ENCODE measurements around the gene TRIM39. TPM values are rescaled to one million over a fixed set of nuclear protein-coding genes. Genes with fewer than 3 reads are reported as not detected.
"Not testable (repeated sequence)": the region's sequence is repeated elsewhere in the genome, so short reads cannot be mapped to it uniquely, and the experiment has no call there.

Gene TRIM39
- total RNA-seq (2014; rRNA removed; shearing (Covaris generic); ENCODE audit: low replicate concordance), result 16.2 and 22.1 TPM in 2 replicates

DNA sequence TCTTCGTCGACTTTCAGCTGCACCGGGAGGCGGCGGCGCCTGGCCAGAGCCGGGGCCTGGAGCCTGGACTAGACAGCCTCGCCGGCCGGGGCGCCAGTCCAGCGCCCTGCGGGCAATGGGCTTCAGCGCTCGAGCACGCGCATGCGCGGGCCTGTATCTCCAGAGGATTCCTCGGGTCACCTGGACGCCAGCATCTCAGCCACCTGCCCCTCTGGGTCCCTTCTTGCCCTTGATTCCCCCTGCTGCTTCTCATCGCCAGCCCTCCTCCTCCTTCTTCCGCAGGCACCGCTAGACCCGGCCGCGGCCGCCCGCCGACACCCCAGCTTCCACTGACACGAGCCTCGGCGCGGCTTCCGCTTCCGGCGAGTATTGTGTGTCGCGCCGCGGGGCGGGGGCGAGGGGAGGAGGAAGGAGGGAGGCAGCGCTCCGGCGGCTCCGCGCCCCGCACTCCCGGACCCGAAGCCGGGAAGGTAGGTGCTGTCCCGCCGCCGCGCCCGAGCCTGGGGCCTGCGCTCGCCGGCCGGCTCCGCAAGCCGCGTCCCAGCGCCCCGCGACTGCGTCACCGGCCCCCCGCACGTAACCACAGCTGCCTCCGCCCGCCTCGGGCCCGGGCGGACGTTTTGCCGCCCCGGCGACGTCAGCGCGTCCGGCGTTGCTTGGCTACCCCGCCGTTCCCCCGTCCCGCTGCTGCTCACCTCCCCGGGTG lies at the start of gene TRIM39:
TRIM39 (plus strand) TSS at position 402 of the 706 bp plus-strand sequence. CDS start 2,391 bp downstream, outside the sequence.
- DNase-seq, result peak; percentile 93
- peak within 1 kb of the TSS; percentile 75 for H3K4me3 ChIP-seq (ENCODE audit: low read length)
- H3K9me2 ChIP-seq (replicated peaks; ENCODE audit: insufficient read depth, low read length), result no peaks in the 10 kb centered on the region
- peaks cover 14% of the 10 kb centered on the region for H4K20me1 ChIP-seq (ENCODE audit: insufficient read depth, low read depth, low read length)
- H3K27ac ChIP-seq (ENCODE audit: low read length), result peak within 1 kb of the TSS; percentile 65
- H3K9ac ChIP-seq (ENCODE audit: low read length), result peak within 1 kb of the TSS; percentile 90
- H3K79me2 ChIP-seq (ENCODE audit: low read length), result peaks cover 63% of the 10 kb centered on the region
- H2AFZ ChIP-seq (ENCODE audit: low read length), result peak within 1 kb of the TSS; percentile 15; the same call in 1 of the 2 replicates
- no peaks in the 10 kb centered on the region; the same call in 1 of the 2 replicates for H3K36me3 ChIP-seq (ENCODE audit: insufficient read depth, low read length)
- peak within 1 kb of the TSS; percentile 98 for H3K4me2 ChIP-seq (ENCODE audit: low read depth, low read length, poor library complexity, severe bottlenecking)
- H3K9me3 ChIP-seq (ENCODE audit: low read length), result no peaks in the 10 kb centered on the region
- H3K4me1 ChIP-seq (ENCODE audit: low read length), result peaks cover 31% of the 10 kb centered on the region
- no peaks in the 10 kb centered on the region for H3K27me3 ChIP-seq (ENCODE audit: low read length)

GRCh38 chr6:30280988-30281387 lies 45.7 kb upstream of the TRIM39 start:
- not testable (repeated sequence) for DNase-seq; H3K27ac ChIP-seq (ENCODE audit: low read length); H2AFZ ChIP-seq (ENCODE audit: low read length); H3K9me2 ChIP-seq (replicated peaks; ENCODE audit: insufficient read depth, low read length); H3K27me3 ChIP-seq (ENCODE audit: low read length); H3K79me2 ChIP-seq (ENCODE audit: low read length); H3K4me1 ChIP-seq (ENCODE audit: low read length); H3K9ac ChIP-seq (ENCODE audit: low read length); H4K20me1 ChIP-seq (ENCODE audit: insufficient read depth, low read depth, low read length); H3K4me2 ChIP-seq (ENCODE audit: low read depth, low read length, poor library complexity, severe bottlenecking); H3K36me3 ChIP-seq (ENCODE audit: insufficient read depth, low read length); H3K4me3 ChIP-seq (ENCODE audit: low read length)
- H3K9me3 ChIP-seq (ENCODE audit: low read length), result peaks cover 48% of the 10 kb centered on the region

DNA sequence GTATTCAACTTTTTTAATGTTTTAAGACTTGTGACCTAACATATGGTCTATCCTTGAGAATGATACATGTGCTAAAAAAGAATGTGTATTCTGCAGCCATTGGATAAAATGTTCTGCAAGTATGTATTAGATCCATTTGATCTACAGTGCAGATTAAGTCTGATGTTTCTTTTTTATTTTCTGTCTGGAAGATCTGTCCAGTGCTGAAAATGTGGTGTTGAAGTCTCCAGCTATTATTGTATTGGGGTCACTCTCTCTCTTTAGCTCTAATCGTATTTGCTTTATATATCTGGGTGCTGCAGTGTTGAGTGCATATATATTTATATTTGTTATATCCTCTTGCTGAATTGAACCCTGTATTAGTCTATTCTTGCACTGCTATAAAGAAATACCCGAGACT lies 44.2 kb upstream of the TRIM39 start:
- H3K4me3 ChIP-seq (ENCODE audit: low read length), result no peak overlapping the region
- H3K9me3 ChIP-seq (ENCODE audit: low read length), result peaks cover 57% of the 10 kb centered on the region
- H3K36me3 ChIP-seq (ENCODE audit: insufficient read depth, low read length), result no peaks in the 10 kb centered on the region
- H3K4me1 ChIP-seq (ENCODE audit: low read length), result no peaks in the 10 kb centered on the region
- no peak for DNase-seq
- H3K9ac ChIP-seq (ENCODE audit: low read length), result no peak overlapping the region
- no peaks in the 10 kb centered on the region for H3K9me2 ChIP-seq (replicated peaks; ENCODE audit: insufficient read depth, low read length)
- H3K79me2 ChIP-seq (ENCODE audit: low read length), result no peaks in the 10 kb centered on the region
- H4K20me1 ChIP-seq (ENCODE audit: insufficient read depth, low read depth, low read length), result no peaks in the 10 kb centered on the region
- no peak overlapping the region for H3K27ac ChIP-seq (ENCODE audit: low read length)
- no peak overlapping the region for H2AFZ ChIP-seq (ENCODE audit: low read length)
- no peaks in the 10 kb centered on the region for H3K27me3 ChIP-seq (ENCODE audit: low read length)
- H3K4me2 ChIP-seq (ENCODE audit: low read depth, low read length, poor library complexity, severe bottlenecking), result no peak overlapping the region

GRCh38 chr6:30283761-30284160 lies 43.0 kb upstream of the TRIM39 start:
- no peak overlapping the region for H3K27ac ChIP-seq (ENCODE audit: low read length)
- DNase-seq, result no peak
- H4K20me1 ChIP-seq (ENCODE audit: insufficient read depth, low read depth, low read length), result no peaks in the 10 kb centered on the region
- no peaks in the 10 kb centered on the region for H3K27me3 ChIP-seq (ENCODE audit: low read length)
- no peaks in the 10 kb centered on the region for H3K79me2 ChIP-seq (ENCODE audit: low read length)
- no peaks in the 10 kb centered on the region for H3K4me1 ChIP-seq (ENCODE audit: low read length)
- H3K9me2 ChIP-seq (replicated peaks; ENCODE audit: insufficient read depth, low read length), result no peaks in the 10 kb centered on the region
- peaks cover 4% of the 10 kb centered on the region; the same call in 1 of the 2 replicates for H3K36me3 ChIP-seq (ENCODE audit: insufficient read depth, low read length)
- H3K4me2 ChIP-seq (ENCODE audit: low read depth, low read length, poor library complexity, severe bottlenecking), result no peak overlapping the region
- no peak overlapping the region for H3K9ac ChIP-seq (ENCODE audit: low read length)
- no peak overlapping the region for H2AFZ ChIP-seq (ENCODE audit: low read length)
- H3K4me3 ChIP-seq (ENCODE audit: low read length), result no peak overlapping the region
- H3K9me3 ChIP-seq (ENCODE audit: low read length), result peaks cover 67% of the 10 kb centered on the region

GRCh38 chr6:30287139-30287538 lies 39.6 kb upstream of the TRIM39 start:
- Histone ChIP-seq H3K4me1 (ENCODE audit: low read length) (no peaks in the 10 kb centered on the region), H3K9ac (ENCODE audit: low read length) (no peak overlapping the region), H3K9me3 (ENCODE audit: low read length) (peaks cover 65% of the 10 kb centered on the region), H3K4me2 (ENCODE audit: low read depth, low read length, poor library complexity, severe bottlenecking) (no peak overlapping the region), H3K27me3 (ENCODE audit: low read length) (no peaks in the 10 kb centered on the region), H3K36me3 (ENCODE audit: insufficient read depth, low read length) (peaks cover 37% of the 10 kb centered on the region), H3K27ac (ENCODE audit: low read length) (no peak overlapping the region), H3K9me2 (replicated peaks; ENCODE audit: insufficient read depth, low read length) (no peaks in the 10 kb centered on the region), H3K79me2 (ENCODE audit: low read length) (no peaks in the 10 kb centered on the region), H2AFZ (ENCODE audit: low read length) (no peak overlapping the region), H3K4me3 (ENCODE audit: low read length) (no peak overlapping the region), H4K20me1 (ENCODE audit: insufficient read depth, low read depth, low read length) (no peaks in the 10 kb centered on the region)
- DNase-seq, result no peak

- H3K4me2 ChIP-seq (ENCODE audit: low read depth, low read length, poor library complexity, severe bottlenecking), result no peak overlapping the region
- no peak overlapping the region for H3K9ac ChIP-seq (ENCODE audit: low read length)
- no peak overlapping the region for H3K4me3 ChIP-seq (ENCODE audit: low read length)
- no peaks in the 10 kb centered on the region for H3K4me1 ChIP-seq (ENCODE audit: low read length)
- no peak for DNase-seq
- H3K27me3 ChIP-seq (ENCODE audit: low read length), result no peaks in the 10 kb centered on the region
- H3K9me3 ChIP-seq (ENCODE audit: low read length), result no peaks in the 10 kb centered on the region
- H3K27ac ChIP-seq (ENCODE audit: low read length), result no peak overlapping the region
- no peak overlapping the region for H2AFZ ChIP-seq (ENCODE audit: low read length)
- H4K20me1 ChIP-seq (ENCODE audit: insufficient read depth, low read depth, low read length), result no peaks in the 10 kb centered on the region
- H3K79me2 ChIP-seq (ENCODE audit: low read length), result peaks cover 4% of the 10 kb centered on the region; the same call in 1 of the 2 replicates
- no peaks in the 10 kb centered on the region for H3K9me2 ChIP-seq (replicated peaks; ENCODE audit: insufficient read depth, low read length)
- peaks cover 41% of the 10 kb centered on the region for H3K36me3 ChIP-seq (ENCODE audit: insufficient read depth, low read length)
These were observed 30.9 kb upstream of the TRIM39 start for GRCh38 chr6:30295837-30296236.

- Histone ChIP-seq H3K27ac (ENCODE audit: low read length) (no peak overlapping the region), H3K9me3 (ENCODE audit: low read length) (peaks cover 7% of the 10 kb centered on the region), H3K4me1 (ENCODE audit: low read length) (no peaks in the 10 kb centered on the region), H3K79me2 (ENCODE audit: low read length) (peaks cover 76% of the 10 kb centered on the region), H3K4me2 (ENCODE audit: low read depth, low read length, poor library complexity, severe bottlenecking) (no peak overlapping the region), H2AFZ (ENCODE audit: low read length) (no peak overlapping the region), H3K4me3 (ENCODE audit: low read length) (no peak overlapping the region), H3K9ac (ENCODE audit: low read length) (no peak overlapping the region), H3K9me2 (replicated peaks; ENCODE audit: insufficient read depth, low read length) (no peaks in the 10 kb centered on the region), H3K27me3 (ENCODE audit: low read length) (no peaks in the 10 kb centered on the region), H3K36me3 (ENCODE audit: insufficient read depth, low read length) (peaks cover 67% of the 10 kb centered on the region), H4K20me1 (ENCODE audit: insufficient read depth, low read depth, low read length) (no peaks in the 10 kb centered on the region)
- DNase-seq, result no peak
These were observed 22.7 kb upstream of the TRIM39 start for GRCh38 chr6:30304002-30304401.

DNA sequence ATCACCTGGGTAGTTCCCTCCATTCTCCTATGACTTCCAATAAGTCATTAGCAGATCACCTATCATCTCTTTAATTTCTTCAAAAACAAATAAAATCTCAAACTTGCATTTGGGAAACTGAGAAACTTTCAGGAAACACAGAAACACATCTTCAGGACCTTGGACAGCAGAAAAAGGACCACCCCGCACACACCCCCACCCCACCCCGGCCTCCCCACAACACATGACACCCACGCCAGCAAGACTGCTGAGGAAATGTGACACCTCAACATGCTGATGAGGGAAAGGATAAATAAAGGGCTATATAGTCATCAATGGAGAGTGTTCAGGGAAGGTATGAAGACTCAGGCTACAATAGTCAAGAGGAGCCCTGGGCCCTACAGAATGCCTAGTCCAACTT lies 15.6 kb upstream of the TRIM39 start:
- Histone ChIP-seq H3K9me2 (replicated peaks; ENCODE audit: insufficient read depth, low read length) (no peaks in the 10 kb centered on the region), H3K4me3 (ENCODE audit: low read length) (no peak overlapping the region), H3K9ac (ENCODE audit: low read length) (no peak overlapping the region), H3K9me3 (ENCODE audit: low read length) (no peaks in the 10 kb centered on the region), H2AFZ (ENCODE audit: low read length) (no peak overlapping the region), H4K20me1 (ENCODE audit: insufficient read depth, low read depth, low read length) (0 out of 2 replicates have a peak, but pooled peaks cover 9% of the 10 kb centered on the region), H3K79me2 (ENCODE audit: low read length) (peaks cover 100% of the 10 kb centered on the region), H3K36me3 (ENCODE audit: insufficient read depth, low read length) (peaks cover 73% of the 10 kb centered on the region), H3K27ac (ENCODE audit: low read length) (no peak overlapping the region), H3K4me2 (ENCODE audit: low read depth, low read length, poor library complexity, severe bottlenecking) (no peak overlapping the region), H3K27me3 (ENCODE audit: low read length) (no peaks in the 10 kb centered on the region), H3K4me1 (ENCODE audit: low read length) (no peaks in the 10 kb centered on the region)
- no peak for DNase-seq

All from Karpas-422 (cell line).